NOMO-1 treated with DMSO at 0.1 percent for 48 hours (cell line): ENCODE results near the gene GOLGA6L7.
"Not testable (repeated sequence)": the region's sequence is repeated elsewhere in the genome, so short reads cannot be mapped to it uniquely, and the experiment has no call there.

Experiments
- DNase-seq: peaks from one replicate; lab custom pipeline; 2025; ENCODE audit not compliant: unreplicated experiment; lab: John Stamatoyannopoulos, UW

Gene GOLGA6L7, protein sequence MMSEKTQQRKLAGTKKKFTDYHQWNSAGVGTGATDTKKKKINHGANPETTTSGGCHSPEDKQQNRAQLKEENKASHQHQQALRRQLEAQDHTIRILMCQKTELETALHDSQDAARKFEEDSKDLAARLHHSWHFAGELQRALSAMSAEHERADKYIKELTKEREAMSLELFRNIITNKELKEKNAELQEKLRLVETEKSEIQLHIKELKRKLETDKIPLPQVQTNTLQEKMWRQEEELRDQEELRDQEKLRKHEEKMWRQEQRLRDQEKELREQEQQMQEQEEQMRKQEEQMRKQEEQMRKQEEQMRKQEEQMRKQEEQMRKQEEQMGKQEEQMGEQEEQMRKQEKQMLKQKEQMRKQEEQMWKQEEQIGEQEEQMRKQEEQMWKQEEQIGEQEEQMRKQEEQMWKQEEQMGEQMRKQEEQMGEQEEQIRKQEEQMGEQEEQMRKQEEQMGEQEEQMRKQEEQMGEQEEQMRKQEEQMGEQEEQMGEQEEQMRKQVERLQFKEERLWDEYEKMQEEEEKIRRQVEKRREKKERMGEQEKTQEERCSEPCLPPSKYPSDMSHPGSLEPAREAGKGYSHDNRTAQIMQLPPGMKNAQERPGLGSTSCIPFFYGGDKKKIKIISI

GRCh38 chr15:28848521-28848920, at the start of gene GOLGA6L7:
Gene GOLGA6L7 (minus strand): TSS chr15:28848644. CDS start chr15:28848549, 95 bp downstream.
- not testable (repeated sequence) for DNase-seq

DNA sequence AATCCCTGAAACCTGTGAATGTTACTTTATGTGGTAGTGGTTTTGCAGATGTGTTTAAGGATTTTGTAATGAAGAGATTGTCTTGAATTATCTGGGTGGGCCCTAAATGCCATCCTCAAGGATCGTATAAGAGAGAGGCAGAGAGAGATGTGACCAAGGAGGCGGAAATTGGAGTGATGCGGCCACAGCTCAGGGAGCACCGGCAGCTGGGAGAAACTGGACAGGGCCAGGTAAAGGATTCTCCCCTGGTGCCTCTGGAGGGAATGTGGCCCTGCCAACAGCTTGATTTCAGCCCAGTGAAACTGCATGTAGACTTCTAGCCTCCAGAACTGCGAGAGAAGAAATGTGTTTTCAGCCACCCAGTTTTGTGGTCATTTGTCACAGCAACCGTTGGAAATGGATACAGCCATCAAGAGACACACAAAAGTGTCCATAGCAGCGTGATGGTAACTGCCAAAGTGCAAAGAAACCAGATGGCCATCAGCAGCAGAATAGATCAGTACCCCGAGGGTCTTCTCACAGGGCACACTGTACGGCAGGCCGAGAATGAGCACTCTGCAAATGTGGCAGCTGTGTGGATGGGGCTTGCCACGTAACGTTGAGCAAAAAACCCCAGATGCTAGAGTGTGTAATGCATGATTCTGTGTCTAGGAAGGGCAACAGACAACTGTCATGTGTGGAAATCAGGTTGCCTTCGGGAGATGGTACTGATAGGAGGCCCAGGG, 49.6 kb upstream of the GOLGA6L7 start:
- DNase-seq = no peak

DNA sequence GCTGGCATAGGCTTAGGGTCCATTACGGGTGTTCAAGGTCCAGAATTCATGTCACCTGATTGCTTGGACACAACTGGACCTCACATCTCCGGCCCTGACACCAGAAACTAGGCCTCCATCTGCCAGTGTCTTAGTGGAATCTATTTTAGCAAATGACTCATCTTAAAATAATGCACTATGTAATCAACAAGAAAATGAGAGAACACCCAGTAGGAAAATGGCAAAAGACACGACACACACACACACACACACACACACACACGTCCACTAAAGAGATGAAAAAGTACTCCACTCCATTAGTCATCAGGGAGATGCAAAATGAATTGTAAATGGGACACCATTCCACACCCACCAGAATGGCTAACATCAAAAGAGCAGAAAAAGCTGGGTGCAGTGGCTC, 48.5 kb upstream of the GOLGA6L7 start:
- no peak for DNase-seq

GRCh38 chr15:28895566-28895965, 47.1 kb upstream of the GOLGA6L7 start:
- no peak for DNase-seq

- no peak for DNase-seq
These were observed 46.7 kb upstream of the GOLGA6L7 start for GRCh38 chr15:28895146-28895545.

DNA sequence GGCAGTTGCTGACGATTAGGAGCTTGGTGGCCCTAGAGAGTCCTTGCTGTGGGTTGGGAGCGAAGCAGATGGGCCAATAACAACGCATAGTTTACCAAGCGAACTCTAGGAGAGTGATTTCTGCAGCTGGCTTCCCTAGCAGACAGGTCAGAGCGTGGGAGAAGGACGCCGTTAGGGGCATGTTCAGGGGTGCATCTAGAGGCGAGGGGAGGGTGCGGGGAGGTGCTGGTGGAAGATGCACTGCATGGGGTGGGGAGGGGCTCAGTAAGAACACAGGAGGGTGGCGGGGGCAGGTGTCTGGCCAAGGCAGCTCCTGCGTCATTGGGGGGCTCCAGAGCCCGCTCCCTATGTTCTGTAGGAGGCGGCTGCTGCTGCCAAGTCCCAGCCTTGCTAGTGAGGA, 46.2 kb upstream of the GOLGA6L7 start:
- DNase-seq = no peak

GRCh38 chr15:28892789-28893610, 44.6 kb upstream of the GOLGA6L7 start:
- DNase-seq = peak; percentile 46

DNA sequence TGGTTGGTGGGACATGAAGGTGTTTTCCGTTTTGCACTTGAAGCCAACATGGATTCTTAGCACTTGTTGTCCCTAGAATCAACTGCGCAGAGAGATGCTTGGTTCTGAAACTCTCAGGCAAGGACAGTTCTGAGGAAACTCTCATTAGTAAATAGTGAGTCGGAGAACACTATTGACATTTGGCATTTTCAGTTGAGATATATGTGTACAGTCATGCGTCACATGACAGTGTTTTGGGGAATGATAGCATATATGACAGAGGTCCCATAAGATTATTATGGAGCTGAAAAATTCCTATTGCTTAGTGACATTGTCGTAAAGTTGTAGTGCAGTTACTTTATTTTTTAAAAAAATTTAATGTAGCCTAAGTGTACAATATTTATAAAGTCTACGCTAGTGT, 43.1 kb upstream of the GOLGA6L7 start:
- DNase-seq = no peak

DNA sequence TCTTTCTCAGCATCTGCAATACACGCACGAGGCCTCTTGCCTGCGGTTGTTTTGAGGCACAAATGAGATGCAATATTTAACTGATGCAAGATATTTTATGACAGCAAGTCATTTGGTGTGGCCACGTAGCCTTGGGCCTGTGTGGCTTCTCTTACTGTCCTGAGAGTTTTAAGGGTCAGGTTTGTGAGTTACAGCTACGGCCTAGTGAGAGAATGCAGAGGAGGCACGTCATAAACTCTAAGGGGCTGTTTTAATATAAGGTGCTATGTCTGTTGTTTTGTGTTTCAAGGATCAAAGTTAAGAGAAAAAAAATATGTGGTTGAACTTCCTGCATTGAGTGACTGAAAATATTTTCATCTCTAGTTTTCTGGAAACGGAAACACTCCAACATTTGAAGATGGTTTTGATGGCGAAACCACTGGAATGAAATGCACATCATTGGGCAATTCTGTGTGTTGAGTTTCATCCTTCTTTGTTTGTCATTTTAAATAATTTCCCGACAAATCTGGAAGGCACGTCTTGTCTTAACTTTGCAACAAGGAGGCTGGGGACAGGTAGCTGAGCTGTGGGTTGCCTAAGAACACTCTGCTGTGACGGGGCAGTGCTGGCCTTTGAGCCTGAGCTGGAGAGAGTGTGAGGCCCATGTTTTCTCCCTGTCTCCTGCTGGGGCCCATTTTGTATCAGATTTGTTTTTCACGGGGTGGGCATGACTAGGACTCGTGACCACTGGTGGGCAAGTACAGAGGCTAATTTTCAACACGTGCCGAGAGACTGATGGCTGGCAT, 42.5 kb upstream of the GOLGA6L7 start:
- peak; percentile 85 for DNase-seq

GRCh38 chr15:28890291-28890690, 41.8 kb upstream of the GOLGA6L7 start:
- not testable (repeated sequence) for DNase-seq

- not testable (repeated sequence) for DNase-seq
These were observed 41.4 kb upstream of the GOLGA6L7 start for GRCh38 chr15:28889871-28890270.

DNA sequence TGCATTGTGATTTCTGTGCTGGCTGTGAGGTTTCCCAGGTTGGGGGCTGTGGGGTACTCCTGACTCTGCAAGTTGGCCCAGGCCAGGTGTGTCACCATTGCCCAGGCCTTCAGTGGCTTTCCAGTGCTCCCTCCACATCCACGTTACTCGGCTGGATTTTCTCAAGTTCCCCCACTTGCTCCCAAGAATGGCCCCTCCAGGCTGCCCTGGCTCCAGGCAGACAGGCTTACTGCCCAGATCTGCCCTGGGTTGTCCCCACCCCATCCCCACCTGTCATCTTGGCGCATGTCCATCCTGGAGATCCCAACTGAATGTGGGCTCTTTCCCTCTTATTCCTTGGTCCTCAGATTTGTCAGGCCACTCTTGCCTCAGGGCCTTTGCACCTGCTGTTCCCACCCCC, 40.9 kb upstream of the GOLGA6L7 start:
- no peak for DNase-seq

GRCh38 chr15:28888900-28889299, 40.5 kb upstream of the GOLGA6L7 start:
- no peak for DNase-seq

DNA sequence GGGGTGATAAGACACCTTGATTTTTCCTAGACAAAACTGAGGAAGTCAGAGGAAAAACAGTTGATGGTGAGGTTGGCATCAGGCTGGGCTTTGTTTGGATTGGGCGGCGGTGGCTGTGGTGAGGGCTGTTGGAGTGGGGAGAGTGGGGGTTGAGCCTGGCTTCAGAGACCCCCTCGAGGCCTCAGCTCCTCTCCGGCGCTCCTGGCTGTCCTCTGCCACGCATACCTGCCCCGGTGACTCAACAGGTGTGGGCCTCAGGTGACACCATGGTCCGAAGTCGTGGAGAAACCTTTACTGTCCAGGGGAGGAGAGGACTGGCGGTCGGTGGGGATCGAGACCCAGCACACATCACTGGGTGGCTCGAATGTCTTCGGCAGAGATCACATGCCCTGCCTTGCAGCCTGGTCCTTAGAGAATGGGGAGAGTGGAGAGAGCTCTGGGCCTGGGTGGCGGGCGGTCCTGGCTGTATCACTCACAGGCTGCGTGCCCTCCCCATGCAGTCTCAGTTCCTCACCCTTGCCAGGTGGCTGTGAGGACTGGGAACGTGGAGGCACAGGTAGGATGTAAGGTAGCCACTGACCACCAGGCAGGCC, 40.0 kb upstream of the GOLGA6L7 start:
- DNase-seq = no peak

- DNase-seq = no peak
These were observed 39.1 kb upstream of the GOLGA6L7 start for GRCh38 chr15:28887339-28888174.

DNA sequence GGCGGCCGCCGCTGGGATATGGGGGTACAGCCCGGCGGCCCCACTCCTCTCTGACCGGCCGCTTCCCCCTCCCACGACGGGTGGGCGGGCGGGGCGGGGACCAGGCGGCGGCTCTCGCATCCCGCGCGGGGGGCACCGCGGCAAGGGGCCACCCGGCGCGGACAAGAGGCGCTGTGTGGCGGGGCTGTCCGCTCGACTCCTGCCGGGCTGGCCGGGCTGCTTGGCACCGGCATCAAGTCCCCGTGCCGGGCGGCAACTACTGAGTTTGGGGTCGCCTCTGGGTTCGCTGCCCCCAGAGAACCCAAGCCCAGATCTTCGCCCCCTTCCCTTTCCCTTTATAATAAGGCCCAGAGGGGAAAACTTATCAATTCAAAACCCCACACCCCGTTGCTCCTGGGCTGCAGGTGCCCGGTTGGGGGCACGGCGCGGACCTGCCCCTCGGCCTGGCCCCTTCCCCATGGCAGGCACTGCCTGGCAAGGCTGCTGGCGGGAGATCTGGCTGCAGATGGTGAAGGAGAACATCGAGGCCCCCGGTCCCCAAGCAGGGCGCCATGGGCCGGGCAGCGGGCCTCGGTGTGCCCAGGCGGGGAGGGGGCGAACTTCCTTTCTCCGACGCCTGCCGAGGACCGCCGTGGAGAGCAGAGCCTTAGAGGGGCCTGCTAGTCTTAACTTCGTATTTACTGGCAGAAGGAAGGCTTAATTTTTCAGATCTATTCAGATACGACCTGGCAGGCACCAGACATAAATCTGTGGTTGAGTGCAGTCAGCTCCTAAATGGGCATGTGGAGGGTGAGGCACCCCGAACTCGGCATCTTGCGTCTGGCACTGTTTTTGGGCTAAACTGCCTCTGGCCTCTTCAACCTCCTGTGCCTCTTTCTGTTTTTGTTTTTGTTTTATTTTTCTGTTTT, 38.2 kb upstream of the GOLGA6L7 start:
- no peak for DNase-seq

GRCh38 chr15:28885630-28886430, 37.4 kb upstream of the GOLGA6L7 start, which contains the start of gene APBA2:
Gene APBA2 (plus strand): TSS chr15:28885974. CDS start chr15:29053885, 167,911 bp downstream.
- DNase-seq = peak; percentile 13
